ENCODE data around the gene SEPTIN1. TPM values are rescaled to one million over a fixed set of nuclear protein-coding genes. Genes with fewer than 3 reads are reported as not detected.
"Not testable (repeated sequence)": the region's sequence is repeated elsewhere in the genome, so short reads cannot be mapped to it uniquely, and the experiment has no call there.

The SEPTIN1 gene
- total and polyA plus RNA-seq, 2 of the 13 experiments (the other 11 are each of a cell fraction or from before 2014, with no cell fraction given) = 0.18 to 0.67 TPM

DNA sequence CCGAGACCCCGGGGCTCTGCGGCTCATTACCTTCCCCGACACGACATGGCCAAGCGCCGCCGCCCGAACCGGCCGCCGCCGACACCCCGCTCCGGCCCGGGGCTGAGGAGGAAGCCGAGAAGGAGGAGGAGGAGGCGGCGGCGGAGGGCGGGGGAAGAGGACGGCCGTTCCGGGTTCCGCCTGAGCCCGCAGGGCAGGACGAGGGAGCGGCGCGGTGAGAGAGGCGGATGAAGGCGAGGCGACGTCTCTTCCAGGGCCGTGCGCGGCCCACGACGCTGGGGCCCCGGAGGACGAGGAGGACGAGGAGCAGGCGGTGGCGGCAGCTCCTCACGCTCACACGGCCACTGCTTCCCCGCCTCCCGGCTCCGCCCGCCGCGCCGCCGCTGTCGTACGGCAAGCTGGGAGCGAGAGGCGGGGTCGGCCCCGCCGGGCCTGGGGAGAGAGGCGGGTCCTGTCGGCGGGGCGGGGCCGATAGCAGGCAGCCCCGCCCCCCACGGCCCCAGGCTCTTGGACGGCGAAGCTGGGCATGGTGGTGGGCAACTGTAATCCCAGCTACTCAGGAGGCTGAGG lies 47.2 kb downstream of the SEPTIN1 start (continued):
- TF ChIP-seq TFDP1 (CRISPR knock-in tag; IDR thresholded peaks at IDR 0.05; ENCODE audit: borderline replicate concordance) (peak; percentile 28; the same call in 1 of the 2 replicates), HMGXB4 (CRISPR knock-in tag; IDR thresholded peaks at IDR 0.05; ENCODE audit: borderline replicate concordance in 1 of 2, low read depth in 1 of 2) (peak; percentile 42 to 72), ZNF563 (CRISPR knock-in tag; IDR thresholded peaks at IDR 0.05) (0 out of 2 replicates have a peak, but pooled peaks have one; percentile 28), POLR2G (IDR thresholded peaks at IDR 0.05; ENCODE audit: low read depth, low read length) (peak; percentile 74), AGO1 (IDR thresholded peaks at IDR 0.05; ENCODE audit: low read depth, low read length, poor library complexity, severe bottlenecking) (peak; percentile 43), STAT5B (CRISPR knock-in tag; IDR thresholded peaks at IDR 0.05) (0 out of 2 replicates have a peak, but pooled peaks have one; percentile 18), HDAC1 (CRISPR knock-in tag; IDR thresholded peaks at IDR 0.05) (peak; percentile 21; the same call in 1 of the 2 replicates), HNRNPK (IDR thresholded peaks at IDR 0.05; ENCODE audit: low read depth, low read length, poor library complexity, severe bottlenecking) (peak; percentile 67), ZNF580 (CRISPR knock-in tag; IDR thresholded peaks at IDR 0.05; ENCODE audit: borderline replicate concordance, low read depth) (0 out of 2 replicates have a peak, but pooled peaks have one; percentile 36), ZNF160 (CRISPR knock-in tag; IDR thresholded peaks at IDR 0.05) (peak; percentile 34; the same call in 1 of the 2 replicates), DRAP1 (CRISPR knock-in tag; IDR thresholded peaks at IDR 0.05) (peak; percentile 77; the same call in 1 of the 2 replicates)
- TF ChIP-seq, protein P1, sequence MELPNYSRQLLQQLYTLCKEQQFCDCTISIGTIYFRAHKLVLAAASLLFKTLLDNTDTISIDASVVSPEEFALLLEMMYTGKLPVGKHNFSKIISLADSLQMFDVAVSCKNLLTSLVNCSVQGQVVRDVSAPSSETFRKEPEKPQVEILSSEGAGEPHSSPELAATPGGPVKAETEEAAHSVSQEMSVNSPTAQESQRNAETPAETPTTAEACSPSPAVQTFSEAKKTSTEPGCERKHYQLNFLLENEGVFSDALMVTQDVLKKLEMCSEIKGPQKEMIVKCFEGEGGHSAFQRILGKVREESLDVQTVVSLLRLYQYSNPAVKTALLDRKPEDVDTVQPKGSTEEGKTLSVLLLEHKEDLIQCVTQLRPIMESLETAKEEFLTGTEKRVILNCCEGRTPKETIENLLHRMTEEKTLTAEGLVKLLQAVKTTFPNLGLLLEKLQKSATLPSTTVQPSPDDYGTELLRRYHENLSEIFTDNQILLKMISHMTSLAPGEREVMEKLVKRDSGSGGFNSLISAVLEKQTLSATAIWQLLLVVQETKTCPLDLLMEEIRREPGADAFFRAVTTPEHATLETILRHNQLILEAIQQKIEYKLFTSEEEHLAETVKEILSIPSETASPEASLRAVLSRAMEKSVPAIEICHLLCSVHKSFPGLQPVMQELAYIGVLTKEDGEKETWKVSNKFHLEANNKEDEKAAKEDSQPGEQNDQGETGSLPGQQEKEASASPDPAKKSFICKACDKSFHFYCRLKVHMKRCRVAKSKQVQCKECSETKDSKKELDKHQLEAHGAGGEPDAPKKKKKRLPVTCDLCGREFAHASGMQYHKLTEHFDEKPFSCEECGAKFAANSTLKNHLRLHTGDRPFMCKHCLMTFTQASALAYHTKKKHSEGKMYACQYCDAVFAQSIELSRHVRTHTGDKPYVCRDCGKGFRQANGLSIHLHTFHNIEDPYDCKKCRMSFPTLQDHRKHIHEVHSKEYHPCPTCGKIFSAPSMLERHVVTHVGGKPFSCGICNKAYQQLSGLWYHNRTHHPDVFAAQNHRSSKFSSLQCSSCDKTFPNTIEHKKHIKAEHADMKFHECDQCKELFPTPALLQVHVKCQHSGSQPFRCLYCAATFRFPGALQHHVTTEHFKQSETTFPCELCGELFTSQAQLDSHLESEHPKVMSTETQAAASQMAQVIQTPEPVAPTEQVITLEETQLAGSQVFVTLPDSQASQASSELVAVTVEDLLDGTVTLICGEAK (IDR thresholded peaks at IDR 0.05) = not testable (repeated sequence)
- TF ChIP-seq, protein P1 (CRISPR knock-in tag; IDR thresholded peaks at IDR 0.05) = peak; percentile 55; the same call in 1 of the 2 replicates
